ENCODE measurements around the gene CACNG4. TPM values are rescaled to one million over a fixed set of nuclear protein-coding genes. Genes with fewer than 3 reads are reported as not detected.

CACNG4 gene
- total and polyA plus RNA-seq, 8 donors, result 0.09 to 4.2 (median 0.32) TPM

DNA sequence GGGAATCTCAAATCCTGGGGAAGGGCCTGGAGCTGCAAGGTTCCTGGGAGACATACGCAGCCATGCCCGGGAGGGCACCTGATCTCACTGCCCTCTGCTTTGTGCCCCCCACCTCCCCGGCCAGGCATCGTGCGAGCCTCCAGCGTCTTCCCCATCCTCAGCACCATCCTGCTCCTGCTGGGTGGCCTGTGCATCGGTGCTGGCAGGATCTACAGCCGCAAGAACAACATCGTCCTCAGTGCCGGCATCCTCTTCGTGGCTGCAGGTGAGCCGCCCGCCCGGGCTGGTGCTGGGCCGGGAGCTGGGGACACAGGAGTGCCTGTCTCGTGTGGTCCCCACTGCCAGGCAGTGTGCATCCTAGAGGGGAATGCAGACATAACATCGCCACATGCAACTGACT is 60.2 kb downstream of the CACNG4 start:
- 93 to 98% methylated on average over 17 of the region's 17 CpGs for WGBS, 2 donors
- TF ChIP-seq, protein P1, sequence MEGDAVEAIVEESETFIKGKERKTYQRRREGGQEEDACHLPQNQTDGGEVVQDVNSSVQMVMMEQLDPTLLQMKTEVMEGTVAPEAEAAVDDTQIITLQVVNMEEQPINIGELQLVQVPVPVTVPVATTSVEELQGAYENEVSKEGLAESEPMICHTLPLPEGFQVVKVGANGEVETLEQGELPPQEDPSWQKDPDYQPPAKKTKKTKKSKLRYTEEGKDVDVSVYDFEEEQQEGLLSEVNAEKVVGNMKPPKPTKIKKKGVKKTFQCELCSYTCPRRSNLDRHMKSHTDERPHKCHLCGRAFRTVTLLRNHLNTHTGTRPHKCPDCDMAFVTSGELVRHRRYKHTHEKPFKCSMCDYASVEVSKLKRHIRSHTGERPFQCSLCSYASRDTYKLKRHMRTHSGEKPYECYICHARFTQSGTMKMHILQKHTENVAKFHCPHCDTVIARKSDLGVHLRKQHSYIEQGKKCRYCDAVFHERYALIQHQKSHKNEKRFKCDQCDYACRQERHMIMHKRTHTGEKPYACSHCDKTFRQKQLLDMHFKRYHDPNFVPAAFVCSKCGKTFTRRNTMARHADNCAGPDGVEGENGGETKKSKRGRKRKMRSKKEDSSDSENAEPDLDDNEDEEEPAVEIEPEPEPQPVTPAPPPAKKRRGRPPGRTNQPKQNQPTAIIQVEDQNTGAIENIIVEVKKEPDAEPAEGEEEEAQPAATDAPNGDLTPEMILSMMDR (IDR thresholded peaks at IDR 0.05), result no peak
- Histone ChIP-seq H3K27me3 (no peaks in the 10 kb centered on the region), H3K36me3 (no peaks in the 10 kb centered on the region), H3K27ac (no peak overlapping the region), H3K4me1 (no peaks in the 10 kb centered on the region), H3K4me3 (no peak overlapping the region), H3K9me3 (no peaks in the 10 kb centered on the region)
- DNase-seq (no peak), FAIRE-seq (no peak), ATAC-seq (no peak)
- intact Hi-C loops (cut with DNase I), result no loop called here

DNA sequence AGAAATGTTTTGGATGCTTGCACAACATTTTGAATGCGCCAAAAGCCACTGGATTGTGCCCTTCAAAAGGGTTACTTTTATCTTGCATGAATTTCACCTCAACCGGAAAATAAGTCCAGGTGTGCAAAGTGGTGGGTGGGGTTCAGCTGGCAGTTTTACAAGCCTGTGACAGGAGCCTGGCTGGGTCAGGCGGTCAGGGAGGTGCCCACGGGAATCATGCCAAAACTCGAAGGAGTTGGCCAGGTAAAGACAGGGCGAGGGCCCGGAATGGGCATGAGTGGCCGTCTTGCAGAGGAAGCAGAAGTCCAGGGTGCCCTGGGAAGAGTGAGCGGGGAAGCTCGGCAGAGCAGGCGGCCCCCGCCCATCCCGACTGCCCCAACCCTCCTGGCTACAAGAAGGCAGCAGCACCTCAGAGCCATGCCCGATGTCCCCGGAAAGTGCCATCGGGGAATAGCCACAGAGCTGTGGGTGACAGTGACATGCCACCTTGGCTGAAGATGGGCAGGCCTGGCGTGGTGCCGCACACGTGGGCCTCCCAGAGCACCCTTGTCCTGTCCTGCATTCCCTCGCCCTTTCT is 60.8 kb downstream of the CACNG4 start:
- FAIRE-seq (no peak), DNase-seq (no peak), ATAC-seq (peak in 1 of 4 donors; percentile 53)
- no peak overlapping the region for H3K4me3 ChIP-seq
- no peaks in the 10 kb centered on the region for H3K36me3 ChIP-seq
- no peaks in the 10 kb centered on the region for H3K27me3 ChIP-seq
- H3K9me3 ChIP-seq, result no peaks in the 10 kb centered on the region
- WGBS, 2 donors, result 70 to 72% methylated on average over 19 to 20 of the region's 20 CpGs
- TF ChIP-seq, protein P1 (IDR thresholded peaks at IDR 0.05), result no peak
- intact Hi-C loops (cut with DNase I), result no loop called here
- no peaks in the 10 kb centered on the region for H3K4me1 ChIP-seq
- no peak overlapping the region for H3K27ac ChIP-seq

DNA sequence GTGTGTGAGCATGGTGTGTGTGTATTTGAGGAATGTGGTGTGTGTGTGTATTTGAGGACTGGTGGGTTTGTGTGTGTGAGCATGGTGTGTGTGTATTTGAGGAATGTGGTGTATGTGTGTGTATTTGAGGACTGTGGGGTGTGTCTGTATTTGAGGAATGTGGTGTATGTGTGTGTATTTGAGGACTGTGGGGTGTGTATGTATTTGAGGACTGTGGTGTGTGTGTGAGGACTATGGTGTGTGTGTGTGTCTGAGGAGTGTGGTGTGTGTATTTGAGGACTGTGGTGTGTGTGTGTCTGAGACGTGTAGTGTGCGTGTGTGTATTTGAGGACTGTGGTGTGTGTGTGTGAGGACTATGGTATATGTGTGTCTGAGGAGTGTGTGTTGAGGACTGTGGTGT is 61.8 kb downstream of the CACNG4 start:
- Histone ChIP-seq H3K27ac (no peak overlapping the region), H3K4me1 (no peaks in the 10 kb centered on the region), H3K9me3 (no peaks in the 10 kb centered on the region), H3K36me3 (no peaks in the 10 kb centered on the region), H3K4me3 (no peak overlapping the region), H3K27me3 (no peaks in the 10 kb centered on the region)
- 83 to 86% methylated on average over 2 of the region's 2 CpGs for WGBS, 2 donors
- ATAC-seq, result no peak
- no peak for DNase-seq
- TF ChIP-seq, protein P1 (IDR thresholded peaks at IDR 0.05), result no peak
- no peak for FAIRE-seq
- intact Hi-C loops (cut with DNase I), result no loop called here

DNA sequence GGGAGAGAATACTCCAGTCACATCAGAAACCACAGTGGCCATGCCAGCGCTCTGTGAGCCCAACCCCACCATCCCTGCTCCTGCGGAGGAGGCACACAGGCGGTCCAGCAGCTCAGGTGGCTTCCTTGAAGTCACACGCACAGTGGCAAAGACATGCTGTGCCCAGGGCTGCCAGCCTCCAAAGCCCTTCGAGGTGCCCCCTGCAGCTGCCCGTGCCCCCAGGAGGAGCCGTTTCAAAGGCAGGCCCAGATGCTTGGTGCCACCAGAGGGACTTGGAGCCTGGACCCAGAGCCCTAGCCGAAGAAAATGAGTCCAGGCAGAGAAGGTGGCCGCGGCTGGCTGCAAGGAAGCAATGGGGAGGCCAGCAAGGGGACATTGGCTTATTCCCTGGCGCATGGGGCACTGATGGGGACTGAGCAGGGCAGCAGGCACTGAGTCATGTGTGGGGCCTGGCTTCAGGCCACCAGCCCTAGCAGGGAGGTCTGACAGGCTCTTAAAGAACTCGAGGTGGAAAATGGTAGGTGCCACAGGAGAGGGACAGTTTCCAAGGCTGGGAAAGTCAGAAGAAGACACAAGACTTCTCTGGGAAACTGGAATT is 62.6 kb downstream of the CACNG4 start:
- Histone ChIP-seq H3K36me3 (no peaks in the 10 kb centered on the region), H3K9me3 (no peaks in the 10 kb centered on the region), H3K27me3 (no peaks in the 10 kb centered on the region), H3K4me3 (no peak overlapping the region), H3K27ac (no peak overlapping the region), H3K4me1 (no peaks in the 10 kb centered on the region)
- FAIRE-seq (no peak), DNase-seq (no peak), ATAC-seq (no peak)
- WGBS, 2 donors, result 83 to 89% methylated on average over 12 of the region's 12 CpGs
- intact Hi-C loops (cut with DNase I), result no loop called here
- TF ChIP-seq, protein P1 (IDR thresholded peaks at IDR 0.05), result no peak

DNA sequence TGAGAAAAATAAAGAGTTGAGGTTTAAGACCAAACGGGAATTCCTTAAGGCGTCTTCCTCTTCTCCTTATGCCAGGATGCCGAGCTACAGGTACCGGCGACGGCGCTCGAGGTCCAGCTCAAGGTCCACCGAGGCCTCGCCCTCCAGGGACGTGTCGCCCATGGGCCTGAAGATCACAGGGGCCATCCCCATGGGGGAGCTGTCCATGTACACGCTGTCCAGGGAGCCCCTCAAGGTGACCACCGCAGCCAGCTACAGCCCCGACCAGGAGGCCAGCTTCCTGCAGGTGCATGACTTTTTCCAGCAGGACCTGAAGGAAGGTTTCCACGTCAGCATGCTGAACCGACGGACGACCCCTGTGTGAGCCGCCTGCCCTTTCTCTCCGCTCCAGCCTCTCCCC is 66.1 kb downstream of the CACNG4 start:
- no peak for DNase-seq
- H3K27ac ChIP-seq, result no peak overlapping the region
- intact Hi-C loops (cut with DNase I), result no loop called here
- FAIRE-seq, result no peak
- no peak overlapping the region for H3K4me3 ChIP-seq
- H3K9me3 ChIP-seq, result no peaks in the 10 kb centered on the region
- no peaks in the 10 kb centered on the region for H3K4me1 ChIP-seq
- no peaks in the 10 kb centered on the region for H3K36me3 ChIP-seq
- 90 to 92% methylated on average over 21 of the region's 21 CpGs for WGBS, 2 donors
- no peaks in the 10 kb centered on the region for H3K27me3 ChIP-seq
- no peak for ATAC-seq
- TF ChIP-seq, protein P1 (IDR thresholded peaks at IDR 0.05), result no peak

Measured in pancreas (tissue), 10 donors.